Measurements from ENCODE around the gene EXOSC3.
"Not testable (repeated sequence)": the region's sequence is repeated elsewhere in the genome, so short reads cannot be mapped to it uniquely, and the experiment has no call there.

EXOSC3 gene
- total RNA-seq = 8.8 to 23.1 (median 13.6) reads per million in 4 donors

GRCh38 chr9:37784616-37785483, at the start of gene EXOSC3:
Gene EXOSC3 (minus strand): TSS chr9:37785064. CDS start chr9:37785044, 20 bp downstream.
- peak; percentile 71 to 91 (median 79) for DNase-seq

- no peak for DNase-seq
Observed at GRCh38 chr9:37827483-37828165, 42.8 kb upstream of the EXOSC3 start.

- DNase-seq = not testable (repeated sequence)
Observed at GRCh38 chr9:37825174-37825573, 40.3 kb upstream of the EXOSC3 start.

- no peak for DNase-seq
Observed at GRCh38 chr9:37820142-37820541, 35.3 kb upstream of the EXOSC3 start.

- DNase-seq = no peak
Observed at GRCh38 chr9:37818849-37819248, 34.0 kb upstream of the EXOSC3 start.

GRCh38 chr9:37812773-37813379, 28.0 kb upstream of the EXOSC3 start:
- no peak for DNase-seq

GRCh38 chr9:37811906-37812476, 27.1 kb upstream of the EXOSC3 start:
- DNase-seq = no peak

- not testable (repeated sequence) for DNase-seq
Observed at GRCh38 chr9:37809676-37810075, 24.8 kb upstream of the EXOSC3 start.

GRCh38 chr9:37806271-37806670, 21.4 kb upstream of the EXOSC3 start:
- no peak for DNase-seq

- no peak for DNase-seq
Observed at GRCh38 chr9:37801959-37802711, 17.3 kb upstream of the EXOSC3 start.

- DNase-seq = peak in 1 of 5 donors; percentile 33
Observed at GRCh38 chr9:37801287-37801850, 16.5 kb upstream of the EXOSC3 start.

- peak; percentile 69 to 86 (median 80) for DNase-seq
Observed at GRCh38 chr9:37800631-37801286, 15.9 kb upstream of the EXOSC3 start, which contains the start of gene DCAF10. Gene DCAF10 (plus strand): TSS chr9:37800797. CDS start chr9:37800867, 70 bp downstream.

- DNase-seq = peak in 1 of 5 donors; percentile 28
Observed at GRCh38 chr9:37798677-37799076, 13.8 kb upstream of the EXOSC3 start.

GRCh38 chr9:37796232-37796631, 11.4 kb upstream of the EXOSC3 start:
- DNase-seq = no peak

GRCh38 chr9:37792122-37792521, 7.3 kb upstream of the EXOSC3 start:
- no peak for DNase-seq

GRCh38 chr9:37790096-37790495, 5.2 kb upstream of the EXOSC3 start:
- no peak for DNase-seq

GRCh38 chr9:37788332-37788731, 3.5 kb upstream of the EXOSC3 start:
- no peak for DNase-seq

- DNase-seq = no peak
Observed at GRCh38 chr9:37787059-37787458, 2.2 kb upstream of the EXOSC3 start.

GRCh38 chr9:37784291-37784615, 611 bp downstream of the EXOSC3 start:
- DNase-seq = no peak

- DNase-seq = no peak
Observed at GRCh38 chr9:37778534-37778933, 6.3 kb downstream of the EXOSC3 start.

- no peak for DNase-seq
Observed at GRCh38 chr9:37776328-37776727, 8.5 kb downstream of the EXOSC3 start.
